Raji (cell line): ENCODE results near the gene COX6A1.

Source experiments
- POLR2A ChIP-seq: IDR thresholded peaks from 2 replicates; pipeline ENCODE4 v1.6.1; 2011; ENCODE audit warnings: low read depth, low read length, control low read depth; ENCODE audit not compliant: insufficient read depth

COX6A1 gene

DNA sequence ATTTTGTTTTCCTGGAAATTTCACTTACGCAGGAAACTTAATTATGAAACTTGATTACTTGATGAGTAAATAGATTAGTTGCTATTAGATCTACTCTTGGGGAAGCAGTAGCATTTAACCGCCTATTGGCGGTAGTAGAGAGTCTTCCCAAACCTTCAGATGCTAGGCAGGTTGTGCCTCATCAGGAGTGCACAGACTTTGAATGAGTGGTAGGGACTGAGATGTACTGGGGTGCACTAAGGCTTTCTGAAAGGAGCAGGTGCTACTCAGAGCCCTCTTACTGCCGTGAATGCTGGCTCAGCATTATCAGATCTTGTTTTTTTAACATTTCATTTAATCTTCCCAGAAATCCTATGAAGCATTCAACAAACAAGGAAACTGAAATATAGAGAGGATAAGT lies 16.1 kb downstream of the COX6A1 start:
- TF ChIP-seq POLR2A, result no peak

DNA sequence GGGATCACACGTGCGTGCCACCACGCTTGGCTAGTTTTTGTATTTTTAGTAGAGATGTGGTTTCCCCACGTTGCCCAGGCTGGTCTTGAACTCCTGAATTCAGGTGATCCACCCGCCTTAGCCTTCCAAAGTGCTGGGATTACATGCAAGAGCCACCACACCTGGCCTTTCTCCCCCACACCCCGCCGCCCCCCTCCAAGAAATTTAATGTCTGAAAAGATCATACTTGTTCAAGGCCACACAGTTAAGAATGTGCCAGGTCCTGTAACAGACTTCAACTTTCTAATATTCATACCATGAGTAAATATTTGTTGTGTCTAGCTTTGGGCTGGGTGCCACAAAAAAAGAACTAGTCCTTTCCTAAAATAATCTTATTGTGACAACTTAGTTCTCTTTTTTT lies 17.4 kb downstream of the COX6A1 start:
- no peak for TF ChIP-seq POLR2A

DNA sequence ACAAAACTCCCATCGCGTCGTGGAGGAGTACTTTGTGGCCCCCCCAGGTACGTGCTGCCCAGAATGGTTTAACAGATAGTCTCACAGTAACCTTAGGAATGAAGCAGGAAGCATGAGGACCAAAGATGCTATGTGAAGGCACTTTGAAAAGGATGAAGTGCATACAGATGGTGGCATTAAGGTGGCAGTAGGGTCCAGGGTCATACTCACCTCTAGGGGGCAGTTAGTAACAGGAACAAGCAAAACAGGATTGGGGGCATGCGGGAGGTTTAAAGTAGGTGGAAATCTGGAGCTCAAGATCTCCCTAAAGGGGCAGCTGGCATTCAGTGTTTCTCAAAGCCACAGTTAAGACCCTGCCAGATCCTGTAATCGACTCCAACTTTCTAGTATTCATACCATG lies 19.2 kb downstream of the COX6A1 start:
- no peak for TF ChIP-seq POLR2A

DNA sequence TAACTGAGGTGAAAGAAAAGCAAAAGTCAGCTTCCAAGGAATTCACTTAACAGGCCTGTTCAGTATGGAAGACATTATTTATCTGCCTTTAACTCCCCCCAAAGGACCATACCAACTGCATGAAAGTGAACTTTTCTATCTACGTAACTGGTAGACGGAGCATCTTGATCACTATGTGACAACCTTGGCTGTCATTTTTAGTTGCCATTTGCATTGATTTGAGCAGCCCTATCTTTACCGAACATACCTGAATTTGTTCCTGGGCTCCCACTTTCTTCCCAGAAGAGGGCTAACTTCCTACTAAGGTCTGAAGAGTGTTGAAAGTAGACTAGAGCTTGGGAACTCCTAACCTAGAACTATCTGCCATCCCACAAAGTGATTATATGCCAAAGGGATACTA lies 22.2 kb downstream of the COX6A1 start:
- TF ChIP-seq POLR2A, result no peak

DNA sequence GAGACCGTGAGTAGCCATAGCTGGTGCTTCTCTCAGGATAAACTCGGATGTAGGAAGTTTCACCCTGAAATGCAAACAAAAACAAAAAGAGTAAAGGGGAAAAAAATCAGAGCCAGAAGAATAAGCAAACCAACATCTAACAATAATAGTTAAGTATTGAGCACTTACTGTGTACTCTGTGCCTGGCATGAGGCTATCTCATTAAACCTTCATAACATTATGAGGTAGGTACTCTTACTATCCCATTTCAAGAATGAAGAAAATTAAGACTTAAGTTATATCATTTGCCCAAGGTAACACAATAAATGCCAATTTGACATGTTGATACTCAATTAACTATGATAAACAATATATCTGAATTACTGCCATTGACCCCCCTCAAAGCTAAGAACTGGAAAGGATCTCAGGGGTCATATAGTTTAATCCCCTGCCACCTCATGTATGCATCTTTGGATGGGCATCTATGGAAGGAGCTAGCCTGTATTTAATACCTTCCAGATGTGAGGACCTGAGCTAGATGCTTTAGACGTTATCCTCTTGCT lies 24.3 kb downstream of the COX6A1 start:
- no peak for TF ChIP-seq POLR2A

DNA sequence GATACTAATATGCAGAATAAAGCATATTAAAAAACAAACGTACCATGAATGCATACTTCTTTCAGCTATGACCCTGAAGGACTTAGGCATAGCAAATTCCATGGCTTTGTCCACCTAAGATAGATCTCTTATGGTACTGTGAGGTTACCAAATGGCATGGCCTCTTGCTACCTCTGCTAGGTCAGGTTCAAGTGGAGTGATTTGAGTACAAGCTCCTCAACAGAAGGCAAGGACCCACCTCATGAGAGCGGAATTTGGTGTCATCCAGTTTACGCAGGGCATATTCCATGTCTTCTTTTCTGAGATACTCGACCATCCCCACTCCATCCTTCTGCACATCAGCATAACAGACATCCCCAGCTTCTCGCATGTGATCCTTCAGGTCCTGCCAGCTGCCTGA lies 25.8 kb downstream of the COX6A1 start:
- no peak for TF ChIP-seq POLR2A

DNA sequence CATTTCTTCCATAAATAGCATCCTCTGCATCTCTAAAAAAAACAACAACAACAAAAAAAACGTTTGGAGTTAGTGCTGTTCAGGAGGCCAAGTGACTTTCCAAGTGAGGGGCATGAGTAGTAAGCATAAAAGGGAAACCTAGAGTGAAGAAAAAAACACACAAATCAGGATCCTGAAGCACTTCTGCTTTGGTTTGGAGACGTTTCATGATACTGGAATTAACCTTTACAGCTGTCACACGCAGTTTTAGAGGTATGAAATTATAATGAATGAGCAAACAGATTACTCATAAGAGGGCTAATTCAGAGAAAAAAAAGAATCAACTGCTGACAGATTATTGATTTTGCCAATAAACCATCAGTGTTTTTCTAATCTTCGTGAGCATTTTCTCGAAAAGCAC lies 27.8 kb downstream of the COX6A1 start:
- no peak for TF ChIP-seq POLR2A

DNA sequence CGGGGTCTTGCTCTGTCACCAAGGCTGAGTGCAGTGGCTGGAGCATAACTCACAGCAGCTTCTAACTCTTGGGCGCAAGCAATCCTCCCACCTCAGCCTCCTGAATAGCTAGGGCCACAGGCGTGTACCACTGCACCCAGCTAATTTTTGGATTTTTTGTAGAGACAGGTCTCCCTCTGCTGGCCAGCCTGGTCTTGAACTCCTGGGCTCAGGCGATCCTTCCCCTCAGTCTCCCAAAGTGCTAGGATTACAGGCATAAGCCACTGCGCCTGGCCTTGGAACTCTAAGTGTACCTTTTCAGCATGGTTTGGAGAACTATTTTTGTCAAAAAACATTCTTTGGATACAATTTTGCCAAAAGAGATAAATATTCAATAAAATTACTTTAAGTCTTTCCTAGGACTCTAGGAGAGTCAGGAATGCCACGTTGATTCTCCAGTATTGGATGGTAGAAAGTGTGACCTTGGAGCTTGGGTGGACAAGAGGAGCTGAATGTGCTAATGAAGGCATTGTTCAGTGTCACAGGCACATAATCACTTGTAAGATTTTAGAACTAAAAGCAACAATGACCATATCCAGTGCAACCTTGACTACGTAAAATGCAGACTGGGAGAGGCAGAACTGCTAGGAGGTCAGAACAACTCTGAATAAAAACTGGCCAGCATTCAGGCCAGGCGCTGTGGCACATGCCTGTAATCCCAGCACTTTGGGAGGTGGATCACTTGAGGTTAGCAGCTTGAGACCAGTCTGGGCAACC lies 28.8 kb downstream of the COX6A1 start:
- TF ChIP-seq POLR2A, result no peak

DNA sequence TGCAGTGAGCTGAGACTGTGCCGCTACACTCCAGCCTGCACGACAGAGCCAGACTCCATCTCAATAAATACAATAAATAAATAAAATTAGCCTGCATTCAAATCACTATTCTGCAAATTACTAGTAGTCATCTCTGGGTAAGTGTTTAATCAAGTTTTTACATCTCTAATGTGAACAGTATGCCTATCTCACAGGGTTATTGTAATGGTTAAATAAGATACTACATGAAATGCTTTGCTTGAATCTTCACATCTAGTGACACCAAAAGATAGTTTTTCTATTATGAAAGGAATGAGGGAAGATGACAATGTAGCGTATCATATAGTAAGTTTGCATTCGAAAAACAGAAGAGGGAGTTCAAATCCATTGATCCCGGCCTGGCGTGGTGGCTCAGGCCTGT lies 29.5 kb downstream of the COX6A1 start:
- TF ChIP-seq POLR2A, result no peak

DNA sequence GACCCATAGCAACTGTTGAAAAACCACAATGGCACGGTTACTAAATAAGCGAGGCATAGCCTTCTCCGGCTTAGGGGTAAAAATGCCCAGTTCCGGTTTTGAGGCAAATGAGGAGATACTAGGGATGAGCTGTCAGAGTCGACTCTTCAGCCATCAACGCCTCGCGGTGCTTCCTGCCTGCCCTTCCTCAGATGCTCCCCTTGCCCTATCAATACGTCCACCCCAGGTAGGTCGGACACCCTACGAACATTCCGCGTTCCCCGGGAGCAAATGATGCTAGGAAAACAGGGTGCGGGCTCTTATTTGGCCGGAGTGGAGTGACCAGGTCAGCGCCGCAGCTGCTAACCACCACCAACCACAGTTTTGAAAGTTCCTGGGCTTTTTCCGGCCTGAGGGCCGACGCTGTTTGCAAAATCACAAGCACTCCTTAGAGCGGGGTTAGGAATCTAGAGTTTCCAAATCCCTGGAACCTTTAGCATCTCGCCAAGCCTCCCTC lies 30.5 kb downstream of the COX6A1 start:
- no peak for TF ChIP-seq POLR2A

DNA sequence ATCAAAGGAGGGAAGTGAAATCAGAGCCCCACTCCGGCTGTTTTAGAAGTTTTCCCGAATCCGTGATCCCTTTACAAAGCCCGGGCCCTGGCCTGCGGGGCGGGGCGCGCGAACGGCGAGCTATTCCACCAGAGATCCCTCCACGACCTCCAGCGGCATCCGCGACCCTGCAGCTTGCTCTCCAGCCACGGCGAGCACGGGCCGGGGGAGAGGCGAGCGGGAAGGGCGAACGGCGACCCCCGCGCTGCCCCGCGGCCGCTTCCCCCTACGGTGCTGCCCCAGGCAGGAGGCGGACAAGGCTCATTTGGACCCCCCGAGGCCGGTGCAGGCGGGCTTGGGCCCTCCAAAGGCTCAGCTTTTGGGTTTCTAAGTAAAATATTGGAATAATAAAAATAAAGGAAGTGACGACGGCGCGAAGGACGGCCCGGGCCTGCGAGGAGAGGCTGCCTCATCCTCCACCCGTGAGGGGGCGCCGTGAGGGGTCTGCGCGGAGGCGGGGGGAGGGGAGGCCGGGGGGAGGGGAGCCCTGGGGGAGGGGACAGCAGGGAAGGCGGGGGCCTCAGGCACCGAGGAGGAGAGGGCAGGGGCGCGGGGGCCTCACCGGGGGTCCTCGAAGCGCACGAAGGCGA lies 31.0 kb downstream of the COX6A1 start:
- no peak for TF ChIP-seq POLR2A

DNA sequence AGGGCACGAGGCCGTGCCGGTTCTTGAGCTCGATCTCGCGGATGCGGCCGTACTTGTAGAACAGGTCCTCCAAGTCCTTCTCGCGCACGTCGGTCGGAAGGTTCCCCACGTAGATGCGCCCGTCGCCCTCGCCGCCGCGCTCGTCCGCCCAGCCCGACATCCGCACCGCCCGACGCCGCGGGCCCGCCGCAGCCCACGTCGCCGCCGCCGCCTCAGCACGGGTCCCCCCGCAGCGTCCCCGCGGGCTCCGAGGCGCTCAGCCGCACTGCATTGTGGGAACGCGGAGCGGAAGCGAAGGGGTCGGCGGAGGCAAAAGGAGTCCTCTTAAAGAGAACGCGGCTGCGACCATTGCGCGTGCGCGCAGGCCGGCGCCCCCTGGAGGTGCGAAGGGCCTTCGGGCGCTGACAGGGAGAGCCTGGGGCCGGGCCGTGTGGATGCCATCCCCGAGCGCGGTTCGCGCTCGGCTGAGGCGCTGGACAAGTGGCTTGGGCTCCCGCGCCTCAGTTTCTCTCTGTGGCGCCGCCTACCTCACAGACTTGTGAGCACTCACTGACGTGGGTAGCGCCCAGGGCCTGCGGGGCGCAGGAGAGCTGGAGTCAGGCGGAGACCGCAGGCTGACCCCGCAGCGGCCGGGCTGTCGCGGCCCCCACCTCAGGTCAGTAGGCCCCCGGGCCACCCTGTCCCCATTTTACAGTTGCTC lies 31.7 kb downstream of the COX6A1 start, which contains the start of gene SRSF9:
TSS of gene SRSF9 (minus strand) at position 299 of the 700 bp plus-strand sequence. CDS start at position 160, 139 bp downstream.
- peak; percentile 92 for TF ChIP-seq POLR2A

DNA sequence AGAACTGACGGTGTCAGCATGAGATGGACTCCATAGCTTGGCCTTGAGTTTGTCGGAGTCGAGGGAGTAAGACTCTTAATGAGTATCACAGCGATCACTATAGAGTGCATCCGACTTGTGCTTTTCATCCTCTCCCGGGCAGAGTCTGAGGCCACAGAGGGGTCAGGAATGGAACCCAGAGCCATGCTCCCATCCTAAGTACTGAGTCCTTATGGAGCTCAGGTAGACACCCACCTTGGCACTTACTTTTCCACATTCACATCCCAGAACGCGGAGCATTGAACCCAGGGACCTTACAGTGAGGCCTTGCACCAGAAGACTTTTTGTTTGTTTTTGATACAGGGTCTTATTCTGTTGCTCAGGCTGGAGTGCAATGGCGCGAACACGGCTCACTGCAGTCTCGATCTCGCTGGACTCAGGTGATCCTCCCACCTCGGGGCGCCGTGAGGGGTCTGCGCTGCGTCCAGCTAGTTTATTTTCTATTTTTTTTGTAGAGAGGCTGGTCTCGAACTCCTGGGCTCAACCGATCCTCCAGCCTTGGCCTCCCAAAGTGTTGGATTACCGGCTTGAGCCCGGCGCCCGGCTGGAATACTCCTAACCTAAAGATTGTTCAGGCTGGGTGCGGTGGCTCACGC lies 32.4 kb downstream of the COX6A1 start:
- TF ChIP-seq POLR2A, result no peak

DNA sequence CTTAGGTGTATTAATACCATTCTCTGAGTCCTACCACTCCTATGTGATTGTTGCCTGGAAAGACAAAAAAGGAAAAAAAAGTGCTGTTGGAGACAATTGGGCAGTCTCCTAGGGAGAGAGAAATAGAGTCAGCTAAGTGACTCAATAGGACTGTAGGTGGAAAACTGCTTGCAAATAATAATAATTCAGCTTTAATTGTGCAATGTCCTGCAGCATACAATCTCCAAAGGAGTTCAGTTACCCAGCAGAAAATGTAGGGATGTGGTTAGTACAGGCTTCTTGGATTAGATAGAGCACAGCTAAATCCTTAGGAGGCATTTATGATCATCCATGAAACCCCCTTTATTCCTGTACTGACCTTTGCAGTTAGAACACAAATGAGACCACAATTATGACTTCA lies 34.6 kb downstream of the COX6A1 start:
- TF ChIP-seq POLR2A, result no peak
